BJ (cell line): ENCODE data around the gene DPPA2. TPM values are rescaled to one million over a fixed set of nuclear protein-coding genes. Genes with fewer than 3 reads are reported as not detected.

Experiments
- CTCF ChIA-PET: fragments of 350-600 bp; formaldehyde crosslinking; extraction: SDS; loops from one replicate; lab custom pipeline; 2021; ENCODE audit warnings: antibody characterized with exemption, inconsistent platforms; lab: Yijun Ruan, JAX
- POLR2A ChIA-PET: fragments of 300-600 bp; sonication (Branson Sonifier 250); formaldehyde crosslinking; extraction: SDS; loops from one replicate; lab custom pipeline; 2021; ENCODE audit warnings: antibody characterized with exemption; lab: Charles Lee
- DNase-seq: peaks from one replicate; pipeline ENCODE4 v3.0.0-alpha.2; 2011; ENCODE audit warnings: low read depth
- H3K27me3 ChIP-seq: 2 replicates; pipeline ENCODE4 v1.6.0; 2011; ENCODE audit warnings: low read length; ENCODE audit not compliant: control insufficient read depth, insufficient read depth
- H3K36me3 ChIP-seq: 2 replicates; pipeline ENCODE4 v1.5.1; 2011; ENCODE audit warnings: low read length; ENCODE audit not compliant: control insufficient read depth, insufficient read depth
- H3K4me3 ChIP-seq: 2 replicates; pipeline ENCODE4 v1.5.1; 2011; ENCODE audit warnings: low read depth, mild to moderate bottlenecking, control low read depth, low read length
- polyA plus RNA-seq: library from polyadenylated mRNA; depleted of rRNA; stranded (reverse); fragments of >200 nt; gene quantifications from 2 replicates; pipeline ENCODE4 v1.2.3, GENCODE V29; 2011
- TF ChIP-seq, protein P1 (sequence below): IDR thresholded peaks from 2 replicates; pipeline ENCODE4 v1.5.1; 2011; ENCODE audit warnings: low read depth, mild to moderate bottlenecking, control low read depth, inconsistent platforms, low read length, moderate library complexity; ENCODE audit not compliant: insufficient read depth

The DPPA2 gene
- polyA plus RNA-seq, 1 experiment: not detected

GRCh38 chr3:109356442-109357155 lies 40.3 kb upstream of the DPPA2 start:
- Histone ChIP-seq H3K36me3 (no peaks in the 10 kb centered on the region), H3K27me3 (no peaks in the 10 kb centered on the region), H3K4me3 (no peak overlapping the region)
- ChIA-PET POLR2A (no interaction called here), CTCF (no interaction called here)
- TF ChIP-seq, protein P1, sequence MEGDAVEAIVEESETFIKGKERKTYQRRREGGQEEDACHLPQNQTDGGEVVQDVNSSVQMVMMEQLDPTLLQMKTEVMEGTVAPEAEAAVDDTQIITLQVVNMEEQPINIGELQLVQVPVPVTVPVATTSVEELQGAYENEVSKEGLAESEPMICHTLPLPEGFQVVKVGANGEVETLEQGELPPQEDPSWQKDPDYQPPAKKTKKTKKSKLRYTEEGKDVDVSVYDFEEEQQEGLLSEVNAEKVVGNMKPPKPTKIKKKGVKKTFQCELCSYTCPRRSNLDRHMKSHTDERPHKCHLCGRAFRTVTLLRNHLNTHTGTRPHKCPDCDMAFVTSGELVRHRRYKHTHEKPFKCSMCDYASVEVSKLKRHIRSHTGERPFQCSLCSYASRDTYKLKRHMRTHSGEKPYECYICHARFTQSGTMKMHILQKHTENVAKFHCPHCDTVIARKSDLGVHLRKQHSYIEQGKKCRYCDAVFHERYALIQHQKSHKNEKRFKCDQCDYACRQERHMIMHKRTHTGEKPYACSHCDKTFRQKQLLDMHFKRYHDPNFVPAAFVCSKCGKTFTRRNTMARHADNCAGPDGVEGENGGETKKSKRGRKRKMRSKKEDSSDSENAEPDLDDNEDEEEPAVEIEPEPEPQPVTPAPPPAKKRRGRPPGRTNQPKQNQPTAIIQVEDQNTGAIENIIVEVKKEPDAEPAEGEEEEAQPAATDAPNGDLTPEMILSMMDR: no peak
- no peak for DNase-seq

DNA sequence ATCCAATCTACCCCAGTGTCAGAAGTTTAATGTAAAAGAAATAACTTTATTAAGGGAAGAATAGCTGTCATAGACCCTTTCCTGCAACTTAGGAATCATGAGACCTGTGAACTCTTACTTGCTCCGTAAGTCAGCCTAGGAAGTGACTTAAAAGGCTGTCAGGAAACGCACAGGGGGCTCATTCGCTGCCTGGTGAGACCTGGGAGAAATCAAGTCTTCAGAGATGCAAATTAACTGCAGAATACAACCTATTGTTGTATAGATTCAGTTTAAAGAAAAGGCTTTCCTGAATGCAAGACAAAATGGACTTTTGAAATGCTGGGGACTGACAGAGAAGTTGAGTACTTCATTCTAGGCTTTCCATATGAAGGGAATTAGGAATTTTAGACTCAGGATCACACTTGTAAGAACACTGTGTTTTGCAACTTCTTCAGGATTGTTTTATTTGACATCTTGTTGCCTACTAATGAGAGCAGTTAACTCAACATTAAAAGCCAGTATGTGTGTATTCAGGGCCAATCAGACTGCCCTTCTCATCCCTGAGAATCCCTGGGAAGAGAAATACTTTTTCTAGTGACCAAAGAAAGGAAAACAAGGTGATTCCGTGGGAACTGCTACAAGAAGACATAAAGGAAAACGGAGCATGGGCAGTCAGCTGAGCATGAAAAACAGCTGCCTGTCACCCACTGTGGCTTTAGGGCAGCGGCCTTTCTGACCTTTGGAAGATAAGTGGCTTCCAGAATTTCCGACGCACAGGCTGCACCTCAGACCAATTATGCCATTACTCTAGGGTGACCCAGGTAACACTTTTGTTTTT lies 39.5 kb upstream of the DPPA2 start:
- POLR2A ChIA-PET: no interaction called here
- TF ChIP-seq, protein P1: no peak

DNA sequence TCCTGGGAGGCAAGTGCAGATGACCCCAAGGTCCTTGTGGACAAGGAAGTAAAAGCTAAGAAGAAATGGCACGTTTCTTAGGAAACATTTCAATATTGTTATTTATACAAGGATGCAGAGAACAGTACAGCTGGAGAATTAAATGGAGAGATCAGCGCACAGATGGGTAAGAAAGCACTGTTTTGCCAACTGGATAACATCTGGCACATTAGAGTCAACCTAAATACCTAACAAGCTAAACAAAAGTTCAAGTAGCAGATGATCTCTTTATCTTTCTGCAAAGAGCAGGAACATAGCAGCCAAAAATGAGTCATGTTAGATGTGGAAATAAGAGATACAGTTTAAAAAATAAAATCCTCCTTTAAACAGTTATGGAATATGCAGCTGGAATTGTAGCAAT lies 36.7 kb upstream of the DPPA2 start:
- no peak for DNase-seq
- CTCF ChIA-PET: no interaction called here
- POLR2A ChIA-PET: no interaction called here
- Histone ChIP-seq H3K36me3 (no peaks in the 10 kb centered on the region), H3K4me3 (no peak overlapping the region), H3K27me3 (no peaks in the 10 kb centered on the region)
- TF ChIP-seq, protein P1: no peak

More for the DNA sequence above, 39.5 kb upstream of the DPPA2 start:
- H3K4me3 ChIP-seq: no peak overlapping the region
- no peaks in the 10 kb centered on the region for H3K36me3 ChIP-seq
- no peak for DNase-seq
- CTCF ChIA-PET: no interaction called here
- no peaks in the 10 kb centered on the region for H3K27me3 ChIP-seq

- CTCF ChIA-PET: no interaction called here
- Histone ChIP-seq H3K36me3 (no peaks in the 10 kb centered on the region), H3K4me3 (no peak overlapping the region), H3K27me3 (no peaks in the 10 kb centered on the region)
- DNase-seq: no peak
- TF ChIP-seq, protein P1: no peak
- POLR2A ChIA-PET: no interaction called here
These were observed 34.9 kb upstream of the DPPA2 start for GRCh38 chr3:109351231-109351630.

- TF ChIP-seq, protein P1: no peak
- H3K27me3 ChIP-seq: no peaks in the 10 kb centered on the region
- ChIA-PET CTCF (no interaction called here), POLR2A (no interaction called here)
- no peaks in the 10 kb centered on the region for H3K36me3 ChIP-seq
- no peak overlapping the region for H3K4me3 ChIP-seq
- no peak for DNase-seq
These were observed 30.5 kb upstream of the DPPA2 start for GRCh38 chr3:109346770-109347295.
